Neuronal stem cell (in vitro differentiated cells): ENCODE data around the gene RAG1.

Experiments
- DNase-seq: peaks from one replicate; pipeline ENCODE4 v3.0.0-alpha.2; 2013; ENCODE audit warnings: low spot score
- H2AFZ ChIP-seq: one replicate; pipeline ENCODE4 v1.6.1; 2013; ENCODE audit warnings: mild to moderate bottlenecking, low read length, inconsistent platforms
- H2AK5ac ChIP-seq: 2 replicates; pipeline ENCODE4 v1.6.1; 2013; ENCODE audit warnings: low read depth, mild to moderate bottlenecking, inconsistent platforms, low read length, moderate library complexity, mixed read lengths
- H2BK120ac ChIP-seq: 2 replicates; pipeline ENCODE4 v1.6.1; 2013; ENCODE audit warnings: low read depth, mild to moderate bottlenecking, inconsistent platforms, low read length, moderate library complexity, mixed read lengths
- H2BK12ac ChIP-seq: one replicate; pipeline ENCODE4 v1.6.1; 2013; ENCODE audit warnings: low read length, inconsistent platforms
- H2BK15ac ChIP-seq: 2 replicates; pipeline ENCODE4 v1.6.1; 2013; ENCODE audit warnings: mild to moderate bottlenecking, low read length, inconsistent platforms, mixed read lengths
- H2BK5ac ChIP-seq: one replicate; pipeline ENCODE4 v1.6.1; 2013; ENCODE audit warnings: inconsistent platforms, mild to moderate bottlenecking, low read length, moderate library complexity
- H3K14ac ChIP-seq: one replicate; pipeline ENCODE4 v1.6.1; 2013; ENCODE audit warnings: low read length, inconsistent platforms
- H3K18ac ChIP-seq: 2 replicates; pipeline ENCODE4 v1.6.1; 2013; ENCODE audit warnings: low read length, inconsistent platforms
- H3K23ac ChIP-seq: 2 replicates; pipeline ENCODE4 v1.6.1; 2013; ENCODE audit warnings: low read depth, mild to moderate bottlenecking, mixed read lengths, low read length, inconsistent platforms; ENCODE audit not compliant: poor library complexity
- H3K27ac ChIP-seq: replicated peaks from 3 replicates; pipeline ENCODE4 v1.5.1; 2013; ENCODE audit warnings: low read length, inconsistent platforms
- H3K27me3 ChIP-seq, 3 experiments: 2 replicates each; pipeline ENCODE4 v1.6.1; 2013; ENCODE audit warnings: low read length in 3 of 3, mild to moderate bottlenecking in 2 of 3, inconsistent platforms in 1 of 3, low read depth in 1 of 3, mixed read lengths in 1 of 3, moderate library complexity in 1 of 3; ENCODE audit not compliant: control insufficient read depth in 3 of 3, insufficient read depth in 3 of 3
- H3K36me3 ChIP-seq, 2 donors: replicated peaks in 1 of 2; 2 replicates each; pipeline ENCODE4 v1.6.1; 2013; ENCODE audit warnings: low read length in 2 of 2; ENCODE audit not compliant: control insufficient read depth in 2 of 2, insufficient read depth in 2 of 2
- H3K4ac ChIP-seq: 2 replicates; pipeline ENCODE4 v1.6.1; 2013; ENCODE audit warnings: inconsistent platforms, mild to moderate bottlenecking, low read length, moderate library complexity
- H3K4me1 ChIP-seq, 2 donors: 1 replicate in 1 of 2; 2 replicates in 1 of 2; pipeline ENCODE4 v1.6.1; 2013; ENCODE audit warnings: low read length in 2 of 2, low read depth in 1 of 2; ENCODE audit not compliant: control insufficient read depth in 2 of 2, insufficient read depth in 1 of 2
- H3K4me2 ChIP-seq: one replicate; pipeline ENCODE4 v1.6.1; 2013; ENCODE audit warnings: mild to moderate bottlenecking, low read length, inconsistent platforms; ENCODE audit not compliant: insufficient read depth, poor library complexity, severe bottlenecking
- H3K4me3 ChIP-seq, 2 donors: 2 replicates each; pipeline ENCODE4 v1.5.1; 2013; ENCODE audit warnings: low read length in 2 of 2, mild to moderate bottlenecking in 2 of 2, inconsistent platforms in 1 of 2, moderate library complexity in 1 of 2
- H3K79me1 ChIP-seq: one replicate; pipeline ENCODE4 v1.6.1; 2013; ENCODE audit warnings: low read depth, mild to moderate bottlenecking, inconsistent platforms, low read length, moderate library complexity
- H3K9ac ChIP-seq: one replicate; pipeline ENCODE4 v1.6.1; 2013; ENCODE audit warnings: mild to moderate bottlenecking, low read depth, low read length, inconsistent platforms; ENCODE audit not compliant: poor library complexity
- H3K9me3 ChIP-seq, 2 donors: replicated peaks in 1 of 2; 2 replicates each; pipeline versions ENCODE3 to v1.6.1; 2013; ENCODE audit warnings: low read length in 2 of 2, mild to moderate bottlenecking in 2 of 2, inconsistent platforms in 1 of 2, low read depth in 1 of 2, mixed read lengths in 1 of 2, moderate library complexity in 1 of 2; ENCODE audit not compliant: control insufficient read depth in 2 of 2, insufficient read depth in 1 of 2
- H4K8ac ChIP-seq: one replicate; pipeline ENCODE4 v1.6.1; 2013; ENCODE audit warnings: low read depth, mild to moderate bottlenecking, inconsistent platforms, low read length, moderate library complexity
- H4K91ac ChIP-seq: one replicate; pipeline ENCODE4 v1.6.1; 2013; ENCODE audit warnings: low read length, low read depth, mild to moderate bottlenecking, inconsistent platforms; ENCODE audit not compliant: poor library complexity
- WGBS, 2 donors: extraction: QIAGEN DNeasy Blood & Tissue Kit; methylation state at CpG; one replicate each; pipeline ENCODE4 v1.1.7; 2013; ENCODE audit warnings: missing lambda C conversion rate in 2 of 2, mixed read lengths in 1 of 2; ENCODE audit not compliant: insufficient read length in 2 of 2, insufficient replicate concordance in 1 of 2; ENCODE audit errors: extremely low coverage in 2 of 2; 5-methylcytosine and 5-hydroxymethylcytosine counted together

The RAG1 gene

DNA sequence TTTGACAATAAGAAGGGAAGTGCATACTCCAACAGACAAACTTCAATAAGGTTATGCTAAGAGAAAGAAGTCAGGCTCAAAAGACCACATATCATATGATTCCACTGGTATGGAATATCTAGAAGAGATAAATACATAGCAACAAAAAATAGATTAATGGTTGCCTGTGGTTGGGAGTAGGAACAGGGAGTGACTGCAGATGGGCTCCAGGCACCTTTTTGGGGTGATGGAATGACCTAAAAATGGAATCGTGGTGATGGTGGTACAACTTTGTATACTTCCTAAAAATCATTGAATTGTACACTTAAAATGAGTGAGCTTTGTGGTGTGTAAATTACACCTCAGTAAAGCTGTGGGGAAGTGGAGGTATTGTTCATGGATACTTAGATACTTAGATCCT, 59.2 kb downstream of the RAG1 start:
- Histone ChIP-seq H3K79me1 (peaks cover 2% of the 10 kb centered on the region), H3K4me2 (no peak overlapping the region), H2BK5ac (no peak overlapping the region), H2AFZ (no peak overlapping the region), H4K91ac (no peak overlapping the region), H2BK15ac (no peak overlapping the region), H3K23ac (no peak overlapping the region), H3K4ac (no peak overlapping the region), H3K27ac (no peak overlapping the region), H4K8ac (no peak overlapping the region), H3K9ac (no peak overlapping the region), H3K4me1 (peaks cover 7 to 8% of the 10 kb centered on the region in 2 donors), H3K18ac (no peak overlapping the region), H3K27me3 (no peaks in the 10 kb centered on the region), H3K14ac (no peak overlapping the region), H3K9me3 (peaks cover 0 to 5% of the 10 kb centered on the region in 2 donors), H2BK12ac (no peak overlapping the region), H2AK5ac (no peak overlapping the region), H3K4me3 (no peak overlapping the region), H3K36me3 (no peaks in the 10 kb centered on the region), H2BK120ac (no peak overlapping the region)
- no peak for DNase-seq
- no CpG with 5 or more reads among the region's 1 CpG for WGBS, 2 donors

DNA sequence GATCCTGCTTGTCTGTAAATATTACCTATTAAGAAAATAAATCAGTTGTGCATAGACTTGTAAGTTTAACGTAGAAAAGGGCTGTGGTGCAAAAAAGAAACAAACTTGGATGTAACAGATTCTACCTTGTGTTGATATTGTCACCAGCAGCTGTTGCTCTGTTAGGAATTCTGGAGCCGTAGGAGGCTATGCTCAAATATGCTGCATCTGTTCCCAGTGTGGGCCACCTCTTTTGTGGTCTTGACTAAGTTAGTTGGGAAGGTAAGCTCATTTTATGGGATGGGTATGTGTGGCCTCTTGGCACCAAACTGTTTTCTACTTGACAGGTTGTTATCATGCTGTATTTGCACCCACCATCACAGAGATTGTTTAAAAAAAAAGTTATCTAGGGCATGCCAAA, 59.7 kb downstream of the RAG1 start:
- H3K4me3 ChIP-seq = no peak overlapping the region
- no peak overlapping the region for H4K8ac ChIP-seq
- no peak overlapping the region for H2BK120ac ChIP-seq
- no peaks in the 10 kb centered on the region for H3K27me3 ChIP-seq
- no peak overlapping the region for H3K14ac ChIP-seq
- no peak overlapping the region for H3K18ac ChIP-seq
- no peak overlapping the region for H3K4ac ChIP-seq
- peaks cover 7 to 8% of the 10 kb centered on the region in 2 donors for H3K4me1 ChIP-seq
- no peak overlapping the region for H2BK12ac ChIP-seq
- H3K23ac ChIP-seq = no peak overlapping the region
- no CpG with 5 or more reads among the region's 2 CpGs for WGBS, 2 donors
- H2BK15ac ChIP-seq = no peak overlapping the region
- no peak overlapping the region for H4K91ac ChIP-seq
- no peaks in the 10 kb centered on the region for H3K36me3 ChIP-seq
- peaks cover 0 to 5% of the 10 kb centered on the region in 2 donors for H3K9me3 ChIP-seq
- H2AFZ ChIP-seq = no peak overlapping the region
- no peak overlapping the region for H3K4me2 ChIP-seq
- peaks cover 2% of the 10 kb centered on the region for H3K79me1 ChIP-seq
- H2AK5ac ChIP-seq = no peak overlapping the region
- no peak for DNase-seq
- no peak overlapping the region for H2BK5ac ChIP-seq
- no peak overlapping the region for H3K9ac ChIP-seq
- no peak overlapping the region for H3K27ac ChIP-seq

DNA sequence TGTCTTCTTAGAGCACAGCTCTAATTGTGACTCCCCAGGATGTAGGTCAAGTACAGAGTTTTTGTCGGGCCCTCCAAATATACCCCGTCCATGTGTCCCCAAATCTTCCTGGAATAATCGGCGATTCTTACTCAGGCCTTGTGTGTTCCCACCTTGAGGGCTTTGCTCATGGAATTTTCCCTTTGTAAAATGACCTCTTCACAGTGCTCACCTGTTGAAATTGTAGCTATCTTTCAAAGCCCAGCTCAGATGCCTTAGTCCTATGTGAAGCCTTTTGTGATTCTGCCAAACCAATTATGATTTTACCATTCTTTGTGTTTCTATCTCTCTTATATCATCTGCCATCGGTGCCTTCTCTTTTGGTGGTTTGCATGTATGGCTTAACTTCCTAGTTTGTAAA, 60.3 kb downstream of the RAG1 start:
- H3K9me3 ChIP-seq = peaks cover 0 to 5% of the 10 kb centered on the region in 2 donors
- H4K91ac ChIP-seq = no peak overlapping the region
- no peak overlapping the region for H3K27ac ChIP-seq
- H2BK12ac ChIP-seq = no peak overlapping the region
- no peak overlapping the region for H2BK5ac ChIP-seq
- no peak overlapping the region for H2AK5ac ChIP-seq
- no peak overlapping the region for H2BK15ac ChIP-seq
- no peak overlapping the region for H3K4me2 ChIP-seq
- no peak overlapping the region for H3K23ac ChIP-seq
- no peak for DNase-seq
- H4K8ac ChIP-seq = no peak overlapping the region
- H3K14ac ChIP-seq = no peak overlapping the region
- no peak overlapping the region for H2BK120ac ChIP-seq
- H3K79me1 ChIP-seq = peaks cover 2% of the 10 kb centered on the region
- no peak overlapping the region for H3K18ac ChIP-seq
- no CpG with 5 or more reads among the region's 5 CpGs for WGBS, 2 donors
- H3K4me3 ChIP-seq = no peak overlapping the region
- no peak overlapping the region for H3K9ac ChIP-seq
- no peaks in the 10 kb centered on the region for H3K27me3 ChIP-seq
- no peak overlapping the region for H3K4ac ChIP-seq
- H2AFZ ChIP-seq = no peak overlapping the region
- H3K4me1 ChIP-seq = peaks cover 7 to 8% of the 10 kb centered on the region in 2 donors
- H3K36me3 ChIP-seq = no peaks in the 10 kb centered on the region

DNA sequence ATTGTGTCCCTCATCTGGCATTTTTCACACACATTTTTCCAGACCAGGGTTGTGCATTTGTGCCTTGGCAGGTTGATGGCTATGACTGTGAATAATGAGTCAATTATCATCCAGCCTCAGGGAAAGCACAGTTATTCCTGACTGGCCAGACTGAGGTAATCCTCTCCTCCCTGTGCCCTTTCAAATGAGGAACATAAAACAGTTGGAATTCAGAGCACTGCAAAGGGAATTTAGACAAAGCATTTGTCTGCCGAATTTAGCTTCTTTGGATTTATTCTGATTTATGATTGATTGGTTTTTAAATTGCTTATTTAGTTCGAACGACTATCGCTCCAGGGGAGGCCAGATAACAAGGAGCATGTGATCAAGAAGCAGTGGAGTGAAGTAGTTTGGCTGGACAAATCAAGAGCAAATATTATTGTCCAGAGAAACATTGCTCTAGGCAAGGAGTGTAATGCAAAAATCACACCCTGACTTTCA, 61.0 kb downstream of the RAG1 start:
- Histone ChIP-seq H3K4me3 (no peak overlapping the region), H2BK12ac (no peak overlapping the region), H3K4me2 (no peak overlapping the region), H3K4me1 (peaks cover 7% of the 10 kb centered on the region in 2 donors), H4K8ac (no peak overlapping the region), H3K23ac (no peak overlapping the region), H3K27ac (no peak overlapping the region), H3K9ac (no peak overlapping the region), H3K79me1 (peaks cover 2% of the 10 kb centered on the region), H2BK5ac (no peak overlapping the region), H3K36me3 (no peaks in the 10 kb centered on the region), H3K27me3 (no peaks in the 10 kb centered on the region), H3K14ac (no peak overlapping the region), H4K91ac (no peak overlapping the region), H3K4ac (no peak overlapping the region), H3K9me3 (peaks cover 0 to 5% of the 10 kb centered on the region in 2 donors), H2AFZ (no peak overlapping the region), H2BK15ac (no peak overlapping the region), H3K18ac (no peak overlapping the region), H2BK120ac (no peak overlapping the region), H2AK5ac (no peak overlapping the region)
- no CpG with 5 or more reads among the region's 4 CpGs for WGBS, 2 donors
- DNase-seq = no peak
